ENCODE data around the gene YIF1B. TPM values are rescaled to one million over a fixed set of nuclear protein-coding genes. Genes with fewer than 3 reads are reported as not detected.
A peak's percentile ranks its signal among the peaks of the same experiment; 100 is the strongest.

Gene YIF1B
- total and polyA plus RNA-seq, 9 of the 15 experiments (the other 6 are each of a cell fraction or from before 2014, with no cell fraction given) = 8.5 to 586 (median 323) TPM

GRCh38 chr19:38315657-38316476 lies at the start of gene YIF1B (continued):
- TF ChIP-seq TOE1 (IDR thresholded peaks at IDR 0.05; ENCODE audit: borderline replicate concordance) (peak; percentile 74; the same call in 1 of the 2 replicates), TOE1 (CRISPR knock-in tag; IDR thresholded peaks at IDR 0.05; ENCODE audit: borderline replicate concordance, low read depth) (no peak), TCFL5 (CRISPR knock-in tag; conservative IDR thresholded peaks at IDR 0.05) (no peak), ZNF197 (CRISPR knock-in tag; IDR thresholded peaks at IDR 0.05; ENCODE audit: low read depth) (peak; percentile 32), PHB (CRISPR knock-in tag; IDR thresholded peaks at IDR 0.05) (no peak), ATF1 (CRISPR knock-in tag; IDR thresholded peaks at IDR 0.05) (no peak), ATF1 (tag; IDR thresholded peaks at IDR 0.05) (peak; percentile 63; the same call in 1 of the 2 replicates), RBBP5 (IDR thresholded peaks at IDR 0.05; ENCODE audit: borderline replicate concordance, insufficient read depth, low read length, poor library complexity, severe bottlenecking) (peak; percentile 41), REST (IDR thresholded peaks at IDR 0.05; ENCODE audit: borderline replicate concordance) (no peak), REST (CRISPR knock-in tag; IDR thresholded peaks at IDR 0.05; ENCODE audit: low read depth) (no peak), POLR2B (IDR thresholded peaks at IDR 0.05; ENCODE audit: low read depth, partially characterized antibody) (peak; percentile 71), ZNF445 (CRISPR knock-in tag; IDR thresholded peaks at IDR 0.05; ENCODE audit: low read depth) (no peak), MYNN (IDR thresholded peaks at IDR 0.05) (0 out of 2 replicates have a peak, but pooled peaks have one; percentile 12), MYNN (CRISPR knock-in tag; IDR thresholded peaks at IDR 0.05) (no peak), ZNF184 (CRISPR knock-in tag; IDR thresholded peaks at IDR 0.05) (no peak), HCFC1 (IDR thresholded peaks at IDR 0.05; ENCODE audit: low read depth, low read length) (peak; percentile 37; the same call in 1 of the 2 replicates), POLR2A (conservative IDR thresholded peaks at IDR 0.05) (peak; percentile 44), ETV6 (IDR thresholded peaks at IDR 0.05; ENCODE audit: borderline replicate concordance in 1 of 2, low read depth in 2 of 2, low read length in 1 of 2) (peak in 1 of 2 experiments; percentile 43; a peak in 1 of 4 replicates), ETV6 (CRISPR knock-in tag; IDR thresholded peaks at IDR 0.05; ENCODE audit: borderline replicate concordance) (no peak), CBX3 (IDR thresholded peaks at IDR 0.05; ENCODE audit: borderline replicate concordance in 1 of 2, low read length in 2 of 2) (0 out of 3 replicates have a peak, but pooled peaks of 1 of the 2 experiments have one; percentile 14), U2AF2 (optimal IDR thresholded peaks at IDR 0.05; ENCODE audit: low read depth, low read length) (no peak)

All from K562 (cell line).